CD14-positive monocyte (primary cell): ENCODE data around the gene INPP5F. TPM values are rescaled to one million over a fixed set of nuclear protein-coding genes. Genes with fewer than 3 reads are reported as not detected.

Experiments used
- DNase-seq, 3 donors: peaks; one replicate each; pipeline ENCODE4 v3.0.0-alpha.2; 2011 to 2022
- H2AFZ ChIP-seq: 2 replicates; pipeline ENCODE4 v1.6.0; 2012; ENCODE audit warnings: mild to moderate bottlenecking, low read depth, low read length, inconsistent platforms; ENCODE audit not compliant: insufficient read depth, poor library complexity, severe bottlenecking
- H3K27ac ChIP-seq, 2 donors: 1 replicate in 1 of 2; 2 replicates in 1 of 2; pipeline ENCODE4 v1.5.1; 2012 to 2013; ENCODE audit warnings: low read length in 2 of 2, control low read depth in 1 of 2, inconsistent platforms in 1 of 2, low read depth in 1 of 2, mild to moderate bottlenecking in 1 of 2
- H3K27me3 ChIP-seq, 2 donors: one replicate each; pipeline versions ENCODE4 v1.6.0 to v1.6.1; 2011 to 2013; ENCODE audit warnings: low read length in 2 of 2; ENCODE audit not compliant: control insufficient read depth in 2 of 2, insufficient read depth in 2 of 2
- H3K36me3 ChIP-seq, 2 donors: replicated peaks in 1 of 2; 1 replicate in 1 of 2; 2 replicates in 1 of 2; pipeline versions ENCODE4 v1.5.1 to v1.6.1; 2012 to 2013; ENCODE audit warnings: low read length in 2 of 2, control low read depth in 1 of 2, inconsistent platforms in 1 of 2, mild to moderate bottlenecking in 1 of 2; ENCODE audit not compliant: insufficient read depth in 2 of 2, control insufficient read depth in 1 of 2
- H3K4me1 ChIP-seq, 2 donors: 1 replicate in 1 of 2; 2 replicates in 1 of 2; pipeline versions ENCODE4 v1.5.1 to v1.6.1; 2012 to 2013; ENCODE audit warnings: low read length in 2 of 2, control low read depth in 1 of 2, inconsistent platforms in 1 of 2, mild to moderate bottlenecking in 1 of 2, moderate library complexity in 1 of 2; ENCODE audit not compliant: insufficient read depth in 2 of 2, control insufficient read depth in 1 of 2
- H3K4me2 ChIP-seq: replicated peaks from 2 replicates; pipeline ENCODE3; 2012; ENCODE audit warnings: low read length, moderate library complexity, mild to moderate bottlenecking; ENCODE audit not compliant: poor library complexity, severe bottlenecking; ENCODE audit errors: extremely low read depth
- H3K4me3 ChIP-seq, 3 experiments: fragments of 200-600 bp in 1 of 3; sonication (generic) in 1 of 3; replicated peaks in 1 of 3; 1 replicate in 2 of 3; 2 replicates in 1 of 3; pipeline ENCODE4 v1.5.1; 2011 to 2013; ENCODE audit warnings: low read length in 3 of 3, mild to moderate bottlenecking in 3 of 3, control low read depth in 2 of 3, low read depth in 2 of 3, inconsistent platforms in 1 of 3, moderate library complexity in 1 of 3
- H3K79me2 ChIP-seq: 2 replicates; pipeline ENCODE4 v1.6.0; 2012; ENCODE audit warnings: mild to moderate bottlenecking, control low read depth, inconsistent platforms, low read length, moderate library complexity; ENCODE audit not compliant: insufficient read depth
- H3K9ac ChIP-seq: 2 replicates; pipeline ENCODE4 v1.6.0; 2017; ENCODE audit warnings: low read length, mild to moderate bottlenecking; ENCODE audit not compliant: insufficient read depth, poor library complexity, severe bottlenecking
- H3K9me3 ChIP-seq, 2 donors: replicated peaks in 1 of 2; 1 replicate in 1 of 2; 2 replicates in 1 of 2; pipeline versions ENCODE4 v1.5.1 to v1.6.1; 2012 to 2013; ENCODE audit warnings: low read length in 2 of 2, control low read depth in 1 of 2; ENCODE audit not compliant: control insufficient read depth in 1 of 2, insufficient read depth in 1 of 2
- H4K20me1 ChIP-seq: 2 replicates; pipeline ENCODE4 v1.6.0; 2012; ENCODE audit warnings: mild to moderate bottlenecking, low read length, control low read depth, moderate library complexity; ENCODE audit not compliant: insufficient read depth
- H3K27ac Mint-ChIP-seq, 7 donors: one replicate each; pipeline ENCODE4 v1.8.0; 2020; ENCODE audit warnings: mild to moderate bottlenecking in 7 of 7, mixed read lengths in 7 of 7, moderate library complexity in 6 of 7, inconsistent platforms in 2 of 7
- H3K27me3 Mint-ChIP-seq, 3 donors: one replicate each; pipeline ENCODE4 v1.8.0; 2021 to 2022; ENCODE audit warnings: low read depth in 3 of 3, mild to moderate bottlenecking in 3 of 3, mixed read lengths in 3 of 3, moderate library complexity in 3 of 3, inconsistent platforms in 1 of 3
- H3K36me3 Mint-ChIP-seq, 2 donors: one replicate each; pipeline ENCODE4 v1.8.0; 2020; ENCODE audit warnings: mixed read lengths in 2 of 2, inconsistent platforms in 1 of 2, mild to moderate bottlenecking in 1 of 2
- H3K4me1 Mint-ChIP-seq: one replicate; pipeline ENCODE4 v1.8.0; 2020; ENCODE audit warnings: mild to moderate bottlenecking, mixed read lengths
- H3K4me3 Mint-ChIP-seq, 2 donors: one replicate each; pipeline ENCODE4 v1.8.0; 2020; ENCODE audit warnings: mild to moderate bottlenecking in 2 of 2, mixed read lengths in 2 of 2, moderate library complexity in 1 of 2
- H3K9me3 Mint-ChIP-seq, 7 donors: one replicate each; pipeline ENCODE4 v1.8.0; 2020 to 2022; ENCODE audit warnings: mixed read lengths in 7 of 7, mild to moderate bottlenecking in 6 of 7, moderate library complexity in 6 of 7, inconsistent platforms in 2 of 7
- WGBS: methylation state at CpG from one replicate; pipeline ENCODE4 v1.1.5; 2013; ENCODE audit warnings: missing lambda C conversion rate; ENCODE audit not compliant: insufficient coverage; 5-methylcytosine and 5-hydroxymethylcytosine counted together
- intact Hi-C, 2 donors: fragments of 100-400 bp; cut with micrococcal nuclease; formaldehyde crosslinking; loops; one replicate each; pipeline versions ENCODE4 v1.15.0 to v1.15.1; 2023
- polyA plus RNA-seq, 3 donors: library from polyadenylated mRNA; depleted of rRNA in 1 of 3; unstranded in 2 of 3; stranded (reverse) in 1 of 3; fragments of 300-500 nt in 2 of 3; fragments of >200 nt in 1 of 3; fragmentation: Illumina TruSeq in 2 of 3; gene quantifications; 1 replicate in 2 of 3; 2 replicates in 1 of 3; pipeline ENCODE4 v1.2.3, GENCODE V29; 2012 to 2021
- TF ChIP-seq, protein P1 (sequence below): fragments of 200-600 bp; IDR thresholded peaks from one replicate; pipeline ENCODE4 v1.8.0; 2022; ENCODE audit warnings: antibody characterized with exemption, mild to moderate bottlenecking

Gene INPP5F
- polyA plus RNA-seq, 3 donors, result 5.1 to 6.9 (median 5.4) TPM

DNA sequence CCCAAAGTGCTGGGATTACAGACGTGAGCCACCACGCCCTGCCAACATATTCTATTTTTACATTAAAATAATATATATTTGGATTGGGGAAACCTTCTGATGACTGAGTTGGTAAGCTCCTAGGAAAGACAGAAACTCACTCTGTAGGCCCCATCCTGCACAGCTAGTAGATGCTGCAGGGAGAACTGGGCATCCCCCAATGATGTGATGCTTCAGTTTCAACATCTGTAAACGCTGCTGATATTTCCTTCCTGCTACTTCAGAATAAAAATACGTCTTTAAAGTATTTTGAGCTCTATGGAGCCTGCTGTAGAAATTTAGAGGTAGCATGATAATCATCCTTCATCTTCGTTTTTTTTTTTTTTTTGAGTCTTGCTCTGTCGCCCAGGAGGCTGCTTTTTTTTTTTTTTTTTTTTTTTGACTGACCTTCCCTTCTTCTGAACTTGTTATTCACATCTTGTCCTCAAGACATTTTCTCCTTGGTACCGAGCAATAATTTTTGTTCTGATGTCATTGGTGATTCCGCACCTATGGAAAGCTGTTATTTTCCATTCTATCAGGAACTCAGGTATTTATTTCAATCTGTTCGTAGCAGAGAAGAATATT lies 21.8 kb upstream of the INPP5F start:
- H3K27ac Mint-ChIP-seq, result peak overlapping the region; percentile 93 to 99 (median 97)
- intact Hi-C loops, result no loop called here
- H3K4me2 ChIP-seq, result peak overlapping the region; percentile 68
- H3K9ac ChIP-seq, result no peak overlapping the region
- H4K20me1 ChIP-seq, result no peaks in the 10 kb centered on the region
- peak; percentile 44 to 82 (median 54) for DNase-seq
- peak overlapping the region; percentile 11 to 94 for H3K27ac ChIP-seq
- no CpG with 5 or more reads among the region's 9 CpGs for WGBS
- peaks cover 8 to 18% (median 11%) of the 10 kb centered on the region in 7 donors for H3K9me3 Mint-ChIP-seq
- peaks cover 6 to 10% of the 10 kb centered on the region in 2 donors for H3K9me3 ChIP-seq
- peak overlapping the region in 1 of 2 donors; percentile 68 for H3K4me3 Mint-ChIP-seq
- H2AFZ ChIP-seq, result no peak overlapping the region
- H3K4me1 ChIP-seq, result peaks cover 38 to 46% of the 10 kb centered on the region in 2 donors
- H3K4me3 ChIP-seq, result peak overlapping the region in 1 of 3 experiments; percentile 57
- no peaks in the 10 kb centered on the region for H3K79me2 ChIP-seq
- H3K4me1 Mint-ChIP-seq, result peaks cover 47% of the 10 kb centered on the region
- no peaks in the 10 kb centered on the region for H3K36me3 ChIP-seq
- H3K27me3 ChIP-seq, result no peaks in the 10 kb centered on the region
- peaks cover 3 to 6% of the 10 kb centered on the region in 2 donors for H3K36me3 Mint-ChIP-seq
- peaks cover 0 to 3% (median 2%) of the 10 kb centered on the region in 3 donors for H3K27me3 Mint-ChIP-seq
- TF ChIP-seq, protein P1, sequence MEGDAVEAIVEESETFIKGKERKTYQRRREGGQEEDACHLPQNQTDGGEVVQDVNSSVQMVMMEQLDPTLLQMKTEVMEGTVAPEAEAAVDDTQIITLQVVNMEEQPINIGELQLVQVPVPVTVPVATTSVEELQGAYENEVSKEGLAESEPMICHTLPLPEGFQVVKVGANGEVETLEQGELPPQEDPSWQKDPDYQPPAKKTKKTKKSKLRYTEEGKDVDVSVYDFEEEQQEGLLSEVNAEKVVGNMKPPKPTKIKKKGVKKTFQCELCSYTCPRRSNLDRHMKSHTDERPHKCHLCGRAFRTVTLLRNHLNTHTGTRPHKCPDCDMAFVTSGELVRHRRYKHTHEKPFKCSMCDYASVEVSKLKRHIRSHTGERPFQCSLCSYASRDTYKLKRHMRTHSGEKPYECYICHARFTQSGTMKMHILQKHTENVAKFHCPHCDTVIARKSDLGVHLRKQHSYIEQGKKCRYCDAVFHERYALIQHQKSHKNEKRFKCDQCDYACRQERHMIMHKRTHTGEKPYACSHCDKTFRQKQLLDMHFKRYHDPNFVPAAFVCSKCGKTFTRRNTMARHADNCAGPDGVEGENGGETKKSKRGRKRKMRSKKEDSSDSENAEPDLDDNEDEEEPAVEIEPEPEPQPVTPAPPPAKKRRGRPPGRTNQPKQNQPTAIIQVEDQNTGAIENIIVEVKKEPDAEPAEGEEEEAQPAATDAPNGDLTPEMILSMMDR, result no peak

DNA sequence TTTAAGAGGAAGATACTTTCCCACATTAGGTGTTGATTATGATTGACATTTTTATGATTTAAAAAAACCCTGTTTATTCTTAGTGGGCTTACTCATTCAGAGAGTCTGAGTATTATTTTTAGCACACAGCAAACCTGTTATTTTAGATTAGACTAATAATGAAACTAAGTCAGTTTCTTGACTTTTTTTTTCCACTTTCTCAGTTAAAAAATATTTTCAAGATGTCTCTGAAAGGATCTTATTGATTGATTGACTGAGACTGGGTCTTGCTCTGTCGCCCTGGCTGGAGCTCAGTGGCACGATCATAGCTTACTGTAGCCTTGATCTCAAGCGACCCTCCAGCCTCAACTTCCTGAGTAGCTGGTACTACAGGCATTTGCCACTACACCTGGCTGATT lies 20.4 kb upstream of the INPP5F start:
- H3K4me2 ChIP-seq, result no peak overlapping the region
- Mint-ChIP-seq H3K9me3 (peaks cover 9 to 18% (median 11%) of the 10 kb centered on the region in 7 donors), H3K36me3 (peaks cover 3 to 6% of the 10 kb centered on the region in 2 donors), H3K27me3 (peaks cover 0 to 3% (median 2%) of the 10 kb centered on the region in 3 donors), H3K4me3 (no peak overlapping the region), H3K4me1 (peaks cover 39% of the 10 kb centered on the region), H3K27ac (peak overlapping the region; percentile 93 to 99 (median 97))
- no peaks in the 10 kb centered on the region for H4K20me1 ChIP-seq
- no peaks in the 10 kb centered on the region for H3K79me2 ChIP-seq
- no peak overlapping the region for H2AFZ ChIP-seq
- no peaks in the 10 kb centered on the region for H3K36me3 ChIP-seq
- TF ChIP-seq, protein P1, result no peak
- WGBS, result no CpG with 5 or more reads among the region's 3 CpGs
- peaks cover 6 to 10% of the 10 kb centered on the region in 2 donors for H3K9me3 ChIP-seq
- no peak overlapping the region for H3K9ac ChIP-seq
- no peak for DNase-seq
- peaks cover 30 to 38% of the 10 kb centered on the region in 2 donors for H3K4me1 ChIP-seq
- peak overlapping the region; percentile 93 to 94 for H3K27ac ChIP-seq
- no peak overlapping the region for H3K4me3 ChIP-seq
- intact Hi-C loops, result no loop called here
- H3K27me3 ChIP-seq, result no peaks in the 10 kb centered on the region
